H1 (cell line): ENCODE data around the gene LDLRAD4.

Experiments
- CHD2 ChIP-seq: IDR thresholded peaks from 2 replicates; pipeline ENCODE4 v1.6.1; 2012; ENCODE audit warnings: low read length, improper control_type of control experiment
- EP300 ChIP-seq, 2 experiments: IDR thresholded peaks; 1 replicate in 1 of 2; 2 replicates in 1 of 2; pipeline ENCODE4 v1.6.1; 2011 to 2012; ENCODE audit warnings: low read depth in 2 of 2, low read length in 2 of 2, mild to moderate bottlenecking in 2 of 2, borderline replicate concordance in 1 of 2, inconsistent platforms in 1 of 2, moderate library complexity in 1 of 2
- HDAC2 ChIP-seq, 2 experiments: fragments of 300-600 bp in 1 of 2; sonication (generic) in 1 of 2; IDR thresholded peaks; 2 replicates each; pipeline ENCODE4 v1.6.1; 2011 to 2012; ENCODE audit warnings: low read depth in 2 of 2, low read length in 2 of 2, mild to moderate bottlenecking in 2 of 2, moderate library complexity in 2 of 2, borderline replicate concordance in 1 of 2, inconsistent platforms in 1 of 2
- POLR2AphosphoS5 ChIP-seq: IDR thresholded peaks from 2 replicates; pipeline ENCODE4 v1.6.1; 2011; ENCODE audit warnings: low read depth, low read length
- TEAD4 ChIP-seq: IDR thresholded peaks from 2 replicates; pipeline ENCODE4 v1.6.1; 2012; ENCODE audit warnings: low read depth, low read length, inconsistent platforms, mixed read lengths
- TF ChIP-seq, protein P1 (sequence below), 3 experiments: IDR thresholded peaks; 1 replicate in 2 of 3; 2 replicates in 1 of 3; pipeline versions ENCODE4 v1.5.1 to v1.6.1; 2011; ENCODE audit warnings: low read length in 3 of 3, mild to moderate bottlenecking in 3 of 3, inconsistent platforms in 2 of 3, low read depth in 1 of 3, moderate library complexity in 1 of 3; ENCODE audit not compliant: insufficient read depth in 1 of 3; ENCODE audit errors: control extremely low read depth in 1 of 3

GRCh38 chr18:13511961-13512577 is 293.5 kb downstream of the LDLRAD4 start:
- TF ChIP-seq, protein P1, sequence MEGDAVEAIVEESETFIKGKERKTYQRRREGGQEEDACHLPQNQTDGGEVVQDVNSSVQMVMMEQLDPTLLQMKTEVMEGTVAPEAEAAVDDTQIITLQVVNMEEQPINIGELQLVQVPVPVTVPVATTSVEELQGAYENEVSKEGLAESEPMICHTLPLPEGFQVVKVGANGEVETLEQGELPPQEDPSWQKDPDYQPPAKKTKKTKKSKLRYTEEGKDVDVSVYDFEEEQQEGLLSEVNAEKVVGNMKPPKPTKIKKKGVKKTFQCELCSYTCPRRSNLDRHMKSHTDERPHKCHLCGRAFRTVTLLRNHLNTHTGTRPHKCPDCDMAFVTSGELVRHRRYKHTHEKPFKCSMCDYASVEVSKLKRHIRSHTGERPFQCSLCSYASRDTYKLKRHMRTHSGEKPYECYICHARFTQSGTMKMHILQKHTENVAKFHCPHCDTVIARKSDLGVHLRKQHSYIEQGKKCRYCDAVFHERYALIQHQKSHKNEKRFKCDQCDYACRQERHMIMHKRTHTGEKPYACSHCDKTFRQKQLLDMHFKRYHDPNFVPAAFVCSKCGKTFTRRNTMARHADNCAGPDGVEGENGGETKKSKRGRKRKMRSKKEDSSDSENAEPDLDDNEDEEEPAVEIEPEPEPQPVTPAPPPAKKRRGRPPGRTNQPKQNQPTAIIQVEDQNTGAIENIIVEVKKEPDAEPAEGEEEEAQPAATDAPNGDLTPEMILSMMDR (IDR thresholded peaks at IDR 0.05; ENCODE audit: control extremely low read depth in 1 of 3, insufficient read depth in 1 of 3, low read depth in 1 of 3, low read length in 3 of 3): no peak
- TF ChIP-seq POLR2AphosphoS5 (no peak), EP300 (IDR thresholded peaks at IDR 0.05; ENCODE audit: borderline replicate concordance in 1 of 2, low read depth in 2 of 2, low read length in 2 of 2) (no peak), CHD2 (no peak), TEAD4 (no peak), HDAC2 (IDR thresholded peaks at IDR 0.05; ENCODE audit: borderline replicate concordance in 1 of 2, low read depth in 2 of 2, low read length in 2 of 2) (no peak)
